Endometrium (tissue), 2 donors: Measurements from ENCODE around the gene ZNF516.

ENCODE experiments used
- FAIRE-seq: peaks from 2 replicates; lab custom pipeline; 2012; peaks lifted over from hg19 to GRCh38; lab: Jason Lieb, UNC
- donor health status: control.
- donor health status: control.

Gene ZNF516

GRCh38 chr18:76437910-76438309, 57.1 kb downstream of the ZNF516 start:
- no peak for FAIRE-seq

- no peak for FAIRE-seq
Measured at GRCh38 chr18:76437011-76437410, 58.0 kb downstream of the ZNF516 start.

- no peak for FAIRE-seq
Measured at GRCh38 chr18:76436342-76436741, 58.7 kb downstream of the ZNF516 start.

- FAIRE-seq, result no peak
Measured at GRCh38 chr18:76435316-76435989, 59.6 kb downstream of the ZNF516 start.

GRCh38 chr18:76434452-76434851, 60.6 kb downstream of the ZNF516 start:
- FAIRE-seq, result no peak

GRCh38 chr18:76433788-76434187, 61.3 kb downstream of the ZNF516 start:
- no peak for FAIRE-seq

GRCh38 chr18:76432970-76433767, 61.9 kb downstream of the ZNF516 start:
- FAIRE-seq, result no peak

- FAIRE-seq, result no peak
Measured at GRCh38 chr18:76432274-76432755, 62.7 kb downstream of the ZNF516 start.

GRCh38 chr18:76431437-76432273, 63.4 kb downstream of the ZNF516 start:
- FAIRE-seq, result no peak

- FAIRE-seq, result no peak
Measured at GRCh38 chr18:76430636-76431035, 64.4 kb downstream of the ZNF516 start.

GRCh38 chr18:76429262-76430126, 65.5 kb downstream of the ZNF516 start:
- no peak for FAIRE-seq

GRCh38 chr18:76428396-76429261, 66.4 kb downstream of the ZNF516 start:
- FAIRE-seq, result peak; percentile 95

GRCh38 chr18:76426737-76427305, 68.2 kb downstream of the ZNF516 start:
- no peak for FAIRE-seq

- FAIRE-seq, result no peak
Measured at GRCh38 chr18:76425146-76426131, 69.6 kb downstream of the ZNF516 start.

- FAIRE-seq, result no peak
Measured at GRCh38 chr18:76422838-76423237, 72.2 kb downstream of the ZNF516 start.

GRCh38 chr18:76422121-76422520, 72.9 kb downstream of the ZNF516 start:
- no peak for FAIRE-seq

GRCh38 chr18:76421685-76422078, 73.4 kb downstream of the ZNF516 start:
- no peak for FAIRE-seq

- no peak for FAIRE-seq
Measured at GRCh38 chr18:76420898-76421684, 74.0 kb downstream of the ZNF516 start.
